Stimulated activated CD8-positive, alpha-beta memory T cell treated with anti-CD3 and anti-CD28 coated beads, Interleukin-7, amount 100 ng/mL, for 4 hours (primary cell): Measurements from ENCODE around the gene ZBTB7C.

ENCODE experiments used
- DNase-seq, 2 donors: peaks; one replicate each; pipeline ENCODE4 v3.0.0-alpha.2; 2020; ENCODE audit warnings: low read depth in 2 of 2

Gene ZBTB7C

DNA sequence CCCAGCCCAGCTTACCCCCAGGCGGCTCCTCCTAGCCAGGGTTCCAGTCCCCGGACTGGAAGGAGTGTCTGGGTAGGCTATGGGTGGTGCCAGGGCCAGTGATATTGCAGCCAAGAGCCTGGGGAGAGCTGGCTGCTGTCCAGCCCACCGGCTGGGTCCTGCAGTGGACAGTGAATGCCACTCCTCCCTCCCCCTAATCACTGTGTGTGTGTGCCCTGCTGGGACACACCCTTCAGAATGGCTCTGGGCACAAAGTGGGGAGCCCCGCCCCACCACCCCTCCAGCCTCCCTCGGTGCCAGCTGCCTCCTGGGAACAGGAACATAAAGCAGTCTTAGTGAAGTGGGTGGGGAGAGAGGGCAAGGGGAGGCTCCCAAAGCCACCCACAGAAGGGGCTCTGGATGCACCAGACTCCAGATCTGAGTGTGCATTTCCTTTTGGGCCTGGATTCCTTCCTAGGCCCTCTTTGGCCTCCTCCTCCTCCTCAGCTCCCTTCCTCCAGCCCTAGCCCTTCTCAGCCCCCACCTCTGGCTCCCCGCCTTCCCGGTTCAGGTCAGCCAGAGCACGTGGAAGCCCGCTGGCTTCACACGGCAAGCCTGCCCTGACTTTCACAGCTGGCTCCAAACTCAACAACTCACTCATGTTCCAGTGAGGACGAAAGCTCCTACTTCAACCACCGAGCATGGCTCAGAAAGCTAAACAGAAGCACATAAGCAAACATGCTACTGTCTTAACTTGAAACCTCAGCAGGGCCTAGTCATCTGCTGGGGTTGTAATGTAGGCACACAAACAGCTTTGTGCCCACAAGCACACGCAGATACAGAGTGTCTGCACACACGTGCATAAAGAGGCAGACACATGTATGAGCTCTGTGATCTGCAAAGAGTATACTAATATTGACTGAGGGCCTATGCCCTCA is 269.5 kb downstream of the ZBTB7C start:
- no peak for DNase-seq

GRCh38 chr18:48138660-48139430 is 270.3 kb downstream of the ZBTB7C start:
- no peak for DNase-seq

DNA sequence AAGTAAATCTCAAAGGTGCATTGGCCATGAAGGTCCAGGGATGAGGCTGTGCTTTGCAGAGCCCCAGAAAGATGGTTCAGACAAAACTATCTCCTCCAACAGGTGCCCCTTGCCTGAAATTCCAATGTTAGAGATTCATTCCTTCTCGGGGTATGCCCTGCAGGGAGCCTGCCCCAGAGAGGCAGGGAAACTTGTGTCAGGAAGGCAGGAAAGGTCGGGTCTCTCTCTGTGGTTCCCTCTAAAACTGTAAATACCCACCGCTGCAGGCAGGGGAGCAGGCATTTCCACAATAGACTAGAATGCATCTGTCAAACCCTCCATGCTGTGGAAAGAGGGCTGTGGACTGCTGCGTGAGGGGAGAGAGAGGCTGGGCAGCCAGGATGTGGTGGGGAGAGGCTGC is 271.0 kb downstream of the ZBTB7C start:
- DNase-seq, result no peak

- no peak for DNase-seq
Measured at GRCh38 chr18:48137374-48138081, 271.7 kb downstream of the ZBTB7C start.

DNA sequence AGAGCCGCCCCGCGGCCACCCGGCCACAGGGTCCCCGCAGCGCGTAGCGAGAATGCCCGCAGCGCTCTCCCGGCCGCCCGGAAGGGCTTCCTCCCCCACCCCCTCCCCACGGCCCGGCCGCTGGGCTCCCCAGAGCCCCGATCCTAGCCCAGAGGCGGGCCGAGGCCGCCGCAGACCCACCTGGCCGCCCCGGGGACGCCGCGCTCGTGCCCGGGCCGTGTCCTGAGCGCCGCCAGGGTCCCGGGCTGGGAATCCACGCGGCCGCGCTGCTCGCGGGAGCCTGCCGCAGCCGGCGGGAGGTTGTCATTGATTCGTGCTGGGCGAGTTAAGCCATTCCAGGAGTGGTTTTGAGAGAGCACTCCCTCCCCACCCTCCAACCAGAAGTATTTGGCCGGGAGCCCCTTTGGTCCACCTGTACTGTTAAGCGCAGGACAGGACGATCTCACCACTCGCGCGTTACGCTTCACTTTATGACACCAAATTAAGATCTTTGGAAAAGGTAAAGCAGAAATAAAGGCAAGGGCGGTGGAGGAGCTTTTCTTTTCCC is 272.3 kb downstream of the ZBTB7C start:
- DNase-seq, result no peak

DNA sequence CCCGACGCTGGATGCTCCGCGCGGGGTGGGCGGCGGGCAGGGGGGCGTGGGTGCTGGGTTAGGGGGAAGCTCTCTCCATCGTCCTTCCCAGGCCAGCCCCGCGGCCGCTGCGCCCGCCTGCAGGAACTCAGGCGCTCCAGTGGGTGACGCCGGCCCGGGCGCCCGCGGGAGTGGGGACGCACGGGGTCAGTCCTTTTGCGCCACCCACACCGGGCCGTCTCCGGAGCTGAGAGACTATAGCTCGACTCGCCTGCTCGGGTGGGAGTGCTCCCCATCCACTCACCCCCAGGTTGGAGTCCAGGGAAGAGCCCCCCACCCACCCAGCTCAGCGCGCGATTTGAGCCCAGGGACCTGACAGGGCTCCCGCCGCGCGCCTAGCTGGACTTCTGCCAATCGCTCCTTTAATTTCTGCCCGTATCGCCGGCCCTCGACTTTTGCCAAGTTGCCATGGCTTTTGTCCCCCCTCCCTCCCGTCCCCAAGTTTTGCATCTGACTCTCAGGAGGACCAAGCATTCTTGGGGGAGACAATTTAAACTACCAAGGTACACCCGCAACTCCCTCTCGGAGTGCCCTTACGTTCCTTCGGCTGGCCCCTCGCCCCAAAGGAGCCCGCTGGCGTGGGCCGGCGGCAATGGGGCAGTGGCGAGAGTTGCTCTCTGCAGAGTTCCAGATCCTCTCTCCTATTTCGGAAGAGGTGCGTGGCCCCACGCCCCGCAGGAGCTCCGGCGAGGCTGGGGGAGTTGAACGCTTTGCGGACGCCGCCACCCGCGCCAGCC is 272.9 kb downstream of the ZBTB7C start:
- DNase-seq, result no peak

DNA sequence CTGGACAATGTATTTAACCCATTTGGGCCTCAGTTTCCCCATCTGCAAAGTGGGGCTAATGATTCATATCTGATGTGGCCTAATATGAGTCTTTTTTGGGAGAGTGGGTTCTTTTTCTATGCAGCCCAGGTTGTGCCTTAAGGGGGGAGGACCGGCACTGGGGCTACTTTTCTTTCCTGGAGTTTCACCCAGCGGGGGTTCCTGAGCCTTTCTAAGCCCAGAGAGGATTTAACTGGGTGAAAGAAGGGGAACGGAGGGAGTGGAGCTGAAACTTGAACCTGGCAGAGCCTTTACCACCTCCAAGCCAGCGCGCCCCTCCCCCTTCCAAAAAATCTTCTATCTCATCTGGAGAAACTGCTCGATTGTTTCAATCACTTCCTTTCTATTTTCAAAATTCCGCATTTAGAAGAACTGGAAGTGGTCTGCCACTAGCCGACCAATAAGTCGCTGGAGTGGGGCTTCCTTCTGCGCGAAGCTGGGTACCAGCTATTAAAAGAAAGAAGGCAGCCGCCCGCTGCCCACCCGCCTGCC is 273.7 kb downstream of the ZBTB7C start:
- no peak for DNase-seq

DNA sequence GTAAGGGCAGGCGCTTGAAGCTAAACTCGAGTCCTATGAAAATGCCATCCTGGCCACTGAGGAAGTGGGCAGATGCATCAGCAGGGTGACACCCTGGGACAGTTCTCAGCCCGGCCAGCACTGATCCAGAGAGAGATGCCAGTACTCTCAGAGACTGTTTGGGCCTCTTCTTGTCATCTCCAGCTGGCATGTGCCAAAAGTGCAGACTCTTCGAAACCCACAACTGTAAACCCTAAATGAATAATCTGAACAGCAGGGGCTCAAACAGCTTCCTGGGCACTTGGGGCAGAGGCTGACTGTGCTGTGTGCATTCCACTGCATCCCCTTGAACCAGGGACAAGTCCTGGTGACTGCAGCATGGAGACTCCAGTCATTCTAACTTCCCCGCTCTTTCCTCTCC is 274.6 kb downstream of the ZBTB7C start:
- DNase-seq, result no peak

GRCh38 chr18:48133671-48134251 is 275.4 kb downstream of the ZBTB7C start:
- DNase-seq, result no peak

GRCh38 chr18:48132797-48133655 is 276.2 kb downstream of the ZBTB7C start:
- DNase-seq, result no peak

DNA sequence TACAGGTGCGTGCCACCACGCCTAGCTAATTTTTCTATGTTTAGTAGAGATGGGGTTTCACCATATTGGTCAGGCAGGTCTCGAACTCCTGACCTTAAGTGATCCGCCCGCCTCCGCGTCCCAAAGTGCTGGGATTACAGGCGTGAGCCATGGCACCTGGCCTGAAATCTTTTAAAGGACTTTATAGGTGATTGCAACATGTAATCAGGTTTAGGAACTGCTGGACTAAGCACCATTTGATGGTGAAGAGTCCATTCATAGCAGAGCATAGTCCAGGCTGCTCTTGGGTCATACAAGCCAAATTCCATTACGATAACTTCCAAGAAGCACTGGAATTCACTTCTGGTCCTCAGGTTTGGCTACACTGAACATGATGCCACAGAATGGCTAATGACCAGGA is 278.1 kb downstream of the ZBTB7C start:
- DNase-seq, result no peak

DNA sequence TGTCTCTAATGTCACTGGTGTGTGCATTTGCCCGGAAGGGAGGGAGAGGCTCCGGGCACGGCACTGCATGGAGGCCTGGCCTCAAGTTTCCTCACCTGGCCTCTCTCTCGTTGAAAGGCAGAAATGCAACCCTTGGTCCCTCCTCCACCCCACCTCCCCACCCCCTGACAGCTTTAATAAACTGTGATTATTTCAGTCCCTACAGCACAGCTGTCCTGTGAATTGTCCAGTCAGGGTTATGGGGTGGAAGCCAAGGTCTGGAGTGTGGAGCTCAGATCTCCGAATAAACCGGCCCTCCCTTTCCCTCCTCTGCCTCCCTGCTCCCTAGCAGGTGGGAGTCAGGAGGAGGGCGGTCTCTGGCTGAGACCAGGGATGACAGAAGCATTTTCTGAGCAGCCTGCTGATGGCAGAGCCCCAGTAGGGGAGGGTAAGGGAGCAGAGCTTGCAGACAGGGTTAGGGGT is 279.5 kb downstream of the ZBTB7C start:
- DNase-seq, result no peak

DNA sequence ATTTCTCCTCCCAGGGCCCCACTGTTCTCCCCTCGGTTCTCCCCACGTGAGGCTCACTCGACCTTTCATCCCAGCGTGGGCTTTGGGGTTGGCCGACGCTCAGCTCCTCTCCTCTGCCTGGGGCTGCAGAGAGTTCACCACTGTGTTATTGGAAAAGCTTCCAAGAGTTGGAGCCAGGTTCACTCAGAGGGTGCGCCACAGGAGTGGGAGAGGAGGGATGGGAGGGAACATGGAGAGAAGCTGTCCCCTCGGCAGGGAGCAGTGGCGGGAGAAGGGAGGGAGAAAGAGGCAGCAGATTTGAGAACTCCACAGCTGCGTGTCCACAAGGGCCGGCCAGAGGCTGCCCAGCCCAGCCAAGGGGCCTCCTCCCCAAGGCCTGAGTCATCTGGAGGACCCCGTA is 281.6 kb downstream of the ZBTB7C start:
- no peak for DNase-seq

DNA sequence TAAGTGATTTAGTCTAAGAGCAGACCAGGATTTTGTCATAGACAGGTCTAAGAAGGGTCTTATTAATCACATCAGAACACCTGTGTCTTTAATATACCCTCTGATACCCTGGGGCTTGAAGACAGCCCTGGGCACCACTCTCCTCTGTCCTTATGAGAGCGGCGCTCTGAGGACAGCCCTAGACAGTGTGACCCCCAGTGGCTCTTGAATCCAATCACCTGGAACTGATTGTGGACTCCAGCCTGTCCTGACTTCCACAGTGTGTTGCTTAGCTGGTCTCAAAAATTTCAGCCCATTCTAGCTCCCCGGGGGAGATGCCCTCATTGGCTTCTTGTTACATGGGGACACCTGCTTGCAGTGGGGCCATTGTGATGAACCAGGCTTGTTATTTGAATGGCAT is 282.9 kb downstream of the ZBTB7C start:
- no peak for DNase-seq

DNA sequence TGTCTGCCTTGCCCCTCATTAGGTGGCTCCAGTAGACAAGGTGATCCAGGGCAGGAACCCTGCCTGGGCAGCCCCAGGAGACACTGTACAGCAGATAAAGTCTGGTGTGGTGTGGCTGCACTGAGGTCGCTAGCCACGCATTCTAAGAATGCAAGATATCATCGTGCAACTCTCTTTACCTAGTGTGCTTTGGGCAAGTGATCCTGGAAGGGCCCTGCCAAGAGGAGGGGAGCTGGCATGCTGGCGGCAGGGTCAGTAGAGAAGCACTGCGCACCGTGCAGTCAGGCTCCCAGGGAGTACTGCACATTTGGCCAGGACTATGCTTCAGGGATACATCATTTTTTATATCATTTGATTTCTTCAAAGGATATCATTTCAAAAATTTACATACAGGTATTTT is 283.5 kb downstream of the ZBTB7C start:
- DNase-seq, result no peak

- DNase-seq, result no peak
Measured at GRCh38 chr18:48124857-48125626, 284.1 kb downstream of the ZBTB7C start.

DNA sequence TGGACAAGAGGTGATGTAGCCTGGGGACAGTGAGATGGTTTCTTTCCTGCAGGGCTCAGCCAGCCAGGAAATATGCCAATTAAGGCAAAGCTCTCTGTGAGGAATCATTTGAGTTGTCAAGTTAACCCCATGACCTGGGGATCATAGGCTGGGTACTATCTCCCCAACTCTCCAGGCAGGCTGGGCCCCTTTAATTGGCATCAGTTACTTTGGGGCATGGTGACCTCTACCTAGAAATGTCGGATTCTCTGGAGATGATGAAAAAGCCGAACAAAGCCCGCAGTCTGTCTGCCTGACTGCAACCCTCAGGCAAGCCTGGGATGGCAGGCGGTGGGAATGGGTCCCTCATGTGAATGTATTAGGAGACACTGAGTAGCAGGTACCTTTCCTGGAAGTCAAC is 285.2 kb downstream of the ZBTB7C start:
- no peak for DNase-seq

DNA sequence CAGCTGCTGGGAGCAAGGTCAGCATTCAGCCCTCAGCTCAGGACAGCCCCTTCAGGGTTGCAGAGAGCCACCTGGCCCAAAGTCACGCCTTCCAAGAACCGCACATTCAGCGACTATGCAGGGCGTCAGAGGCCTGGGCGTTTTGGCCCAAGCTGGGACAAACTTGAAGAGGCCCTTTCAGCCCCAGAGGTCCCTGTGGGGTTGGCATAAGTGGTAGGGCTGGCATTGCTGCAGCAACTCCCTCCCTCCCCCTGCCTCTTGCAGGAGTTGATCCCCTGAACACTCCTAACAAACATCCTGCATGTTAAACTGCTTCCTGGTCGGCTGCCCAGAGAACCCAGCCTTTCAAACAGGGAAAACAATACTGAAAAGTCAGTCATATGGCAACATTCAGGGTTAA is 285.9 kb downstream of the ZBTB7C start:
- no peak for DNase-seq

DNA sequence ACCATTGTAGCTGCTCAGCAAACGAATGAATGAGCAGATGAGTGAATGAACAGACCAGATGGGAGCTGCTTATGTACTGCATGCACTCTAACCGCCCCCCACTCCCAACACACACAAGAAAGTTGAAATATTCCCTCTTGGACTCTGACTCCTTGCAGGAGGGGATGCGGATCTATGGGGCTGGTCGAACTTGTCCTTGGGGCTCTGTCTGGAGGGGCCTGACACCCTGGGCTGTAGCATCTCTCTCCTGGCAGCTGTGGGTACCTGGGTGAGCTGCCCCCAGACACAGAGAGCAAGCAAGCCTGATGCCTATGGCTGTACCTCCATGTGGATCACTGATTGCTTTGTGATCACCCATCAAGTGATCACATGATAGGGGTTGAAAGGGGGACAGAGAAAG is 286.4 kb downstream of the ZBTB7C start:
- DNase-seq, result no peak
